ENCODE results near the gene WSB2.
"Not testable (repeated sequence)": the region's sequence is repeated elsewhere in the genome, so short reads cannot be mapped to it uniquely, and the experiment has no call there.

Gene WSB2

GRCh38 chr12:118023301-118023860, 37.6 kb downstream of the WSB2 start:
- TF ChIP-seq CTCF (IDR thresholded peaks at IDR 0.05; ENCODE audit: insufficient read depth, low read length, missing control alignments) = no peak
- no peak for DNase-seq (ENCODE audit: low read depth, low spot score)
- CTCF ChIA-PET = interaction anchor here (0.7 to 1.9 kb wide), 3 partner anchors 10 to 148 kb away, joined by 3 to 7 read pairs (median 5); no protein-coding TSS in a partner anchor
- POLR2A ChIA-PET = no interaction called here
- no peak overlapping the region for H3K4me3 ChIP-seq (ENCODE audit: low read depth, low read length)

GRCh38 chr12:118022728-118023109, 38.3 kb downstream of the WSB2 start:
- no peak for TF ChIP-seq CTCF (IDR thresholded peaks at IDR 0.05; ENCODE audit: insufficient read depth, low read length, missing control alignments)
- no peak for DNase-seq (ENCODE audit: low read depth, low spot score)

DNA sequence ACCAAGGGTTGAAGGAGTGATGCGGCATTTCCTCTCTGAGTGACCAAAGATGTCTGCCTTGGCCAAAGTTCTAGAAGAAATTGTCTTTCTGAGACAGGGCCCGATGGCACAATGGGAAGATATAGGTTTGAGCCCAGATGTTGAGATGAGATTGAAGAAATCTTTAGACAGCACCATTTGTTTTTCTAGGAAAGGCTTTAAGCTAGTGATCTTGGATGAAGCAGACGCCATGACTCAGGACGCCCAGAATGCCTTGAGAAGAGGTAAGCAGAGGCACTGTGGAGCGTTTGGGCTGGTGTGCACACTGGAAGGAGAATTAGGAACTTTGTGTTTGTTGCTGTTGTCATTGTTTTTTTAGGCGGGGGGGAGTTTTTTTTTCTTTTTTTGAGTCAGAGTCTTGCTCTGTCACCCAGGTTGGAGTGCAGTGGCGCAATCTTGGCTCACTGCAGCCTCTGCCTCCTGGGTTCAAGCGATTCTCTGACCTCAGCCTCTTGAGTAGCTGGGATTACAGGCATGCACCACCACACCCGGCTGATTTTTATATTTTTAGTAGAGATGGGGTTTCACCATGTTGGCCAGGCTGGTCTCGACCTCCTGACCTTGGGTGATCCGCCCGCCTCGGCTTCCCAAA, 38.8 kb downstream of the WSB2 start:
- POLR2A ChIA-PET; H3K4me3 ChIP-seq (ENCODE audit: low read depth, low read length); DNase-seq (ENCODE audit: low read depth, low spot score): not testable (repeated sequence)
- CTCF ChIA-PET = interaction anchor here (1.4 to 1.9 kb wide), 2 partner anchors 13 to 147 kb away, joined by 5 to 7 read pairs; no protein-coding TSS in a partner anchor

More at GRCh38 chr12:118022728-118023109, 38.3 kb downstream of the WSB2 start:
- POLR2A ChIA-PET = no interaction called here
- H3K4me3 ChIP-seq (ENCODE audit: low read depth, low read length) = no peak overlapping the region
- CTCF ChIA-PET = interaction anchor here (0.7 to 1.9 kb wide), 3 partner anchors 11 to 148 kb away, joined by 3 to 7 read pairs (median 5); no protein-coding TSS in a partner anchor

GRCh38 chr12:118020036-118020435, 40.9 kb downstream of the WSB2 start:
- ChIA-PET POLR2A (no interaction called here), CTCF (interaction anchor here (1.0 to 1.3 kb wide), 2 partner anchors 15 to 145 kb away, joined by 4 read pairs; no protein-coding TSS in a partner anchor)
- H3K4me3 ChIP-seq (ENCODE audit: low read depth, low read length) = no peak overlapping the region
- no peak for DNase-seq (ENCODE audit: low read depth, low spot score)
- TF ChIP-seq CTCF (IDR thresholded peaks at IDR 0.05; ENCODE audit: insufficient read depth, low read length, missing control alignments) = no peak

- no peak overlapping the region for H3K4me3 ChIP-seq (ENCODE audit: low read depth, low read length)
- TF ChIP-seq CTCF (IDR thresholded peaks at IDR 0.05; ENCODE audit: insufficient read depth, low read length, missing control alignments) = no peak
- POLR2A ChIA-PET = no interaction called here
- DNase-seq (ENCODE audit: low read depth, low spot score) = no peak
- CTCF ChIA-PET = no interaction called here
Measured at GRCh38 chr12:118017926-118018325, 43.1 kb downstream of the WSB2 start.

DNA sequence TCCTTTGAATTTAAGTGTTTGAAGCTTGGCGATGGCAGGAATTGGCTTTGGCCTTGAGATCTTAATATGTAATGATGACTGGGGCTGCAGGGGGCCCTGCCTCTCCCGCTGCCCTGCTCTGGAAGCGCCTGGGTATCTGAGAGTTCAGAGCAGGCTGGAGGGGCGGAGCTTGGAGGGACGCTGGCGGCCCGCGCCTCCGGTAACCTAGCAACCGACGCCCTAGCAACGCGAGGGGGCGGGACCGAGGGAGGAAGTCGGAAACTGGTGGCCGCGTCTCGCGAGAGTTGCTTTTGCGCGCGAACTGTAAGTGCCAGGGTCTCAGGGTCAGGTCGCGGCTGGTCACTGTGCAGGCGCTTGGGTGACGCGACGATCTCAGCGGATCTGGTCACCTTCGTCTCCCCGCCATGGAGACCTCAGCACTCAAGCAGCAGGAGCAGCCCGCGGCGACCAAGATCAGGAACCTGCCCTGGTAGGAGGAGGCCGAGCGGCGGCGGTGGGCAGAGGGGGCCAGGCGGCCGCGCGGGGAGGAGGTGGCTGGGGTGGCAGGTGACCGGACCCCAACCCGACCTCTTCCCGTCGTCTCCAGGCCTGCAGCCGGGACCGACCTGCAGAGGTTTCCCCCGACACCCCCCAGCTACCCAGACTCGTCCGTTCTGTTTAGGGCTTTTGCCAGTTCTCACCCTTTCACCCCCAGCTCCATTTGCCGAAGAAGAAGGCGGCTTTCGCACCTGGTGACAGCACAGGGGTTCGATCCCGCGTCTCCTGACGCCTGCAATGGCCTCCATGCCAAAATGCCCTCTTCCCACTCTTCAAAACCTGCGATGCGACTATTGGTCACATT, 44.3 kb downstream of the WSB2 start, which contains the start of gene RFC5:
RFC5 (plus strand) TSS at position 280 of the 841 bp plus-strand sequence; CDS start at position 405, 125 bp downstream.
- peak; percentile 53 for DNase-seq (ENCODE audit: low read depth, low spot score)
- H3K4me3 ChIP-seq (ENCODE audit: low read depth, low read length) = peak within 1 kb of the TSS; percentile 98
- TF ChIP-seq CTCF (IDR thresholded peaks at IDR 0.05; ENCODE audit: insufficient read depth, low read length, missing control alignments) = no peak
- ChIA-PET CTCF (interaction anchor here (1.2 to 1.4 kb wide), 2 partner anchors 19 to 141 kb away, joined by 3 to 8 read pairs; no protein-coding TSS in a partner anchor), POLR2A (interaction anchor here (0.7 to 1.0 kb wide), 2 partner anchors 9 to 30 kb away, joined by 3 read pairs; no protein-coding TSS in a partner anchor)
